Measurements from ENCODE around the gene MISFA. TPM values are rescaled to one million over a fixed set of nuclear protein-coding genes. Genes with fewer than 3 reads are reported as not detected.
"Not testable (repeated sequence)": the region's sequence is repeated elsewhere in the genome, so short reads cannot be mapped to it uniquely, and the experiment has no call there.

MISFA gene
- total RNA-seq, result 2.8 TPM

GRCh38 chr11:18599739-18600230 lies at the start of gene MISFA:
Gene MISFA, plus strand, starts transcription at chr11:18599789. Its CDS starts 140 bp downstream, at chr11:18599929.
- DNase-seq (ENCODE audit: low spot score), result no peak

- DNase-seq (ENCODE audit: low spot score), result no peak
These were observed 36.4 kb upstream of the MISFA start for GRCh38 chr11:18563090-18563730.

GRCh38 chr11:18564149-18564548 lies 35.4 kb upstream of the MISFA start:
- no peak for DNase-seq (ENCODE audit: low spot score)

- no peak for DNase-seq (ENCODE audit: low spot score)
These were observed 33.2 kb upstream of the MISFA start for GRCh38 chr11:18566406-18566805.

- DNase-seq (ENCODE audit: low spot score), result no peak
These were observed 32.5 kb upstream of the MISFA start for GRCh38 chr11:18567081-18567480.

- no peak for DNase-seq (ENCODE audit: low spot score)
These were observed 24.2 kb upstream of the MISFA start for GRCh38 chr11:18575361-18575760.

- no peak for DNase-seq (ENCODE audit: low spot score)
These were observed 20.5 kb upstream of the MISFA start for GRCh38 chr11:18578975-18579598.

- DNase-seq (ENCODE audit: low spot score), result no peak
These were observed 19.3 kb upstream of the MISFA start for GRCh38 chr11:18580113-18580766.

- DNase-seq (ENCODE audit: low spot score), result no peak
These were observed 17.8 kb upstream of the MISFA start for GRCh38 chr11:18581825-18582224.

GRCh38 chr11:18588297-18589252 lies 11.0 kb upstream of the MISFA start, which contains the start of gene UEVLD:
Gene UEVLD, minus strand, starts transcription at chr11:18588734. Its CDS starts 80 bp downstream, at chr11:18588654.
- peak; percentile 89 for DNase-seq (ENCODE audit: low spot score)

- no peak for DNase-seq (ENCODE audit: low spot score)
These were observed 9.0 kb upstream of the MISFA start for GRCh38 chr11:18590571-18590970.

GRCh38 chr11:18594088-18594487 lies 5.5 kb upstream of the MISFA start:
- not testable (repeated sequence) for DNase-seq (ENCODE audit: low spot score)

GRCh38 chr11:18594999-18595749 lies 4.4 kb upstream of the MISFA start:
- no peak for DNase-seq (ENCODE audit: low spot score)

- DNase-seq (ENCODE audit: low spot score), result no peak
These were observed 1.5 kb downstream of the MISFA start for GRCh38 chr11:18600915-18601569.

GRCh38 chr11:18608376-18608775 lies 8.8 kb downstream of the MISFA start:
- no peak for DNase-seq (ENCODE audit: low spot score)

- DNase-seq (ENCODE audit: low spot score), result no peak
These were observed 11.6 kb downstream of the MISFA start for GRCh38 chr11:18611196-18611595.

- DNase-seq (ENCODE audit: low spot score), result no peak
These were observed 12.8 kb downstream of the MISFA start for GRCh38 chr11:18612394-18612793.

GRCh38 chr11:18614667-18615066 lies 15.1 kb downstream of the MISFA start:
- DNase-seq (ENCODE audit: low spot score), result no peak

GRCh38 chr11:18615628-18616392 lies 16.2 kb downstream of the MISFA start:
- DNase-seq (ENCODE audit: low spot score), result no peak
